ENCODE results near the gene METTL13. TPM values are rescaled to one million over a fixed set of nuclear protein-coding genes. Genes with fewer than 3 reads are reported as not detected.

METTL13 gene
- total RNA-seq, 1 donor from 2014 or later, result 22.0 TPM

DNA sequence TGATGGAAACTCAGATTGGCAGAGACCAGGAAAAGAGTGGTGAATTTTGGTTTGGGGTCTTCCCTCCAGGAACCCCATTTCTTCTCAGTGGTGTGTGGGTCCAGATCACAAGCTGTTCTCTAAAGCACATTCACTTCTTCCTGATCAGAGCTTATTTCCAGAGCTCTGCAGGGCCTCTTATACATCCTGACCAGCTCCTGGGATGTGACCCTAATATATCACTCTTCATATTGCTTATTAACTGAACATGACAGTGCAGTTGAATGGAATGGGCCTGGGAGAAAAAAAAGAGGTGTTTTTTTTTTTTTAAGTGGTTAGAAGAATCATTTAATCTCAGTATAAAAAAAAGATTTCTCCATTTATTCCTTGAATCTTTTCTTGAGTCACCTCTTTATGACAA is 30.2 kb downstream of the METTL13 start:
- TF ChIP-seq, protein P1, sequence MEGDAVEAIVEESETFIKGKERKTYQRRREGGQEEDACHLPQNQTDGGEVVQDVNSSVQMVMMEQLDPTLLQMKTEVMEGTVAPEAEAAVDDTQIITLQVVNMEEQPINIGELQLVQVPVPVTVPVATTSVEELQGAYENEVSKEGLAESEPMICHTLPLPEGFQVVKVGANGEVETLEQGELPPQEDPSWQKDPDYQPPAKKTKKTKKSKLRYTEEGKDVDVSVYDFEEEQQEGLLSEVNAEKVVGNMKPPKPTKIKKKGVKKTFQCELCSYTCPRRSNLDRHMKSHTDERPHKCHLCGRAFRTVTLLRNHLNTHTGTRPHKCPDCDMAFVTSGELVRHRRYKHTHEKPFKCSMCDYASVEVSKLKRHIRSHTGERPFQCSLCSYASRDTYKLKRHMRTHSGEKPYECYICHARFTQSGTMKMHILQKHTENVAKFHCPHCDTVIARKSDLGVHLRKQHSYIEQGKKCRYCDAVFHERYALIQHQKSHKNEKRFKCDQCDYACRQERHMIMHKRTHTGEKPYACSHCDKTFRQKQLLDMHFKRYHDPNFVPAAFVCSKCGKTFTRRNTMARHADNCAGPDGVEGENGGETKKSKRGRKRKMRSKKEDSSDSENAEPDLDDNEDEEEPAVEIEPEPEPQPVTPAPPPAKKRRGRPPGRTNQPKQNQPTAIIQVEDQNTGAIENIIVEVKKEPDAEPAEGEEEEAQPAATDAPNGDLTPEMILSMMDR (IDR thresholded peaks at IDR 0.05), result no peak
- no peak for DNase-seq (ENCODE audit: extremely low spot score, unreplicated experiment)
- H3K36me3 Mint-ChIP-seq (ENCODE audit: unreplicated experiment), result no peaks in the 10 kb centered on the region
- peaks cover under 1% of the 10 kb centered on the region for H3K27me3 Mint-ChIP-seq (ENCODE audit: unreplicated experiment)
- H3K27ac Mint-ChIP-seq (ENCODE audit: unreplicated experiment), result no peak overlapping the region
- no peaks in the 10 kb centered on the region for H3K9me3 Mint-ChIP-seq (ENCODE audit: unreplicated experiment)
- no peaks in the 10 kb centered on the region for H3K4me1 Mint-ChIP-seq (ENCODE audit: unreplicated experiment)
- H3K4me3 Mint-ChIP-seq (ENCODE audit: unreplicated experiment), result no peak overlapping the region

DNA sequence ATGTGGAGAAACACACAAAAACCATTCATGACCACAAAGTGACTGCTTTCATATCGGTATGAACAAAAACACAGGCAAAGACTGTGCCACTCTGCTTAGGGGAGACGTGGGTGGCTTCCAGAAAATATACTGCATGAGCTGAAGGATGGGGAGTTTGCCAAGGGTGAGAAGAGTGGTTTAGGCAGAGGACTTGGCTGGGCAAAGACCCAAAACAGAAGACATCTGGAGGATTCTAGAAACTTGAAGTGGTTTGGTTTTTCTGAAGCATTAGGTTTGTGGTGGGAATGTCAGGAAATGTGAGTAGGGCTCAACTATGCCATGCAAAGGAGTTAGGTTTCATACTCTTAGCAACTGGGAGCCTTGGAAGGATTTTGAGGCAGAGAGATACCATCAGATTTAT is 33.2 kb downstream of the METTL13 start:
- TF ChIP-seq, protein P1 (IDR thresholded peaks at IDR 0.05), result no peak
- Mint-ChIP-seq H3K27me3 (ENCODE audit: unreplicated experiment) (no peaks in the 10 kb centered on the region), H3K4me3 (ENCODE audit: unreplicated experiment) (no peak overlapping the region), H3K27ac (ENCODE audit: unreplicated experiment) (no peak overlapping the region), H3K9me3 (ENCODE audit: unreplicated experiment) (no peaks in the 10 kb centered on the region), H3K36me3 (ENCODE audit: unreplicated experiment) (no peaks in the 10 kb centered on the region), H3K4me1 (ENCODE audit: unreplicated experiment) (peaks cover 8% of the 10 kb centered on the region)
- no peak for DNase-seq (ENCODE audit: extremely low spot score, unreplicated experiment)

DNA sequence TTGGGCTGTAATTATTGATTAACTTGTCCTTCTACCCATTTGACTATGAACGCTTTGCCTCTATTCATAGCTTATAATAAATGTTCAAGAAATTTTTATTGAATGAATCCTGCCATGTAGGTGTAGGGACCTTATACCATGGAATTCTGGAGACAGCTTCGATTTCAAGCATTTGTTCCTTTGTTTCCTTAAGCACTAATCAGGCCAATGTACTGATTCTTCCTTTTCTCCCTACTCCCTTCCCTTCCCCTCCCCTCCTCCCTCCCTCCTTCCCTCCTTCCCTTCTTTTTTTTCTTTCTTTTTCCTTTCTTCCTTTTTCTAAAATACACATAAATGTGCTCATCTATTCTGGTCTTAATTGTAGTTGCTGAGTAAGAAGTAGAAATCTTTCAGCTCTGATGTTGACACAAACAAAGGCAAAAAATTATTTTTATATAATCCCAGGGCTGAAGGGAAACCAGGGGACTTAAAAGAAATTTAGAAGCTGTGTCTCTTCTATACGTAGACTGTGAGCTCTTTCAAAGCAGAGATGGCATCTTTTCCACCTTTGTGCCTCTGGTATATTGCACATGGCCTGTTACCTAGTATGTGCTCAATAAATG is 34.9 kb downstream of the METTL13 start:
- H3K9me3 Mint-ChIP-seq (ENCODE audit: unreplicated experiment), result no peaks in the 10 kb centered on the region
- H3K27me3 Mint-ChIP-seq (ENCODE audit: unreplicated experiment), result no peaks in the 10 kb centered on the region
- no peak for DNase-seq (ENCODE audit: extremely low spot score, unreplicated experiment)
- TF ChIP-seq, protein P1 (IDR thresholded peaks at IDR 0.05), result no peak
- H3K36me3 Mint-ChIP-seq (ENCODE audit: unreplicated experiment), result no peaks in the 10 kb centered on the region
- peaks cover 8% of the 10 kb centered on the region for H3K4me1 Mint-ChIP-seq (ENCODE audit: unreplicated experiment)
- H3K4me3 Mint-ChIP-seq (ENCODE audit: unreplicated experiment), result no peak overlapping the region
- no peak overlapping the region for H3K27ac Mint-ChIP-seq (ENCODE audit: unreplicated experiment)

DNA sequence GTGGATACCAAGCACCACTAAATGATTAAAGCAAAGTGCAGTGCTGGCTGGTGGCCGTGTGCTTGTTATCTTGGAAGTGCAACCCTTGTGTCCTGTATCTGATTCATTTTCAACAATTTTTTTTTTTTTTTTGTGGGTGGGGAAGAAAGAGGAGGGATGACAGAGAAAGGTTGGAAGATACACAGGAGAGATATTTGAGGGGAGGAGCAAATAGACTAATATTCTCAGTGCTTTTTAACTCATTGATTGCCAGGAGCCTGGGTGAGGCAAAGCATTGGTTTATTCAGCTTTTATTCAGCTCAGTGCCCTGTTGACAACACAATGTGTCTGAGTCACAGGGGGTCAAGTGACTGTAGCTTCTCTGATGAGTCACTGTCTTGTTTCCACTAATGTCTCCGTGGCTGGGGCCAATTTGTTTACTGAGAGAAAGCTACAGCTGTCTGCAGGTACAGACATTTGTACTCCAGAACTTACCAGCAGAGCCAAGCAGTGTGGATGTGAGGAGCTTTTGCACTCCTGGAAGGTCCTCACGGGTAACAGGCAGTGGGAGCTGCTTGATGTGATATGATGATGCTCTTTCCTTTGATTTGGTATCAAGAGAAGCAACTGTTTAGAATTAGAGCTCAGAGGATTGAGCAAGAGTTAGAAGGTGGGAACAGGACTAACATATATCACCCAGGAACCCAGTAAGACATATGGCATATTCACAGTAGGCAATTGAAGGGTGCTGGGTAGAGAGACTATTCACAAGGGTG is 36.2 kb downstream of the METTL13 start:
- Mint-ChIP-seq H3K27me3 (ENCODE audit: unreplicated experiment) (peaks cover 5% of the 10 kb centered on the region), H3K27ac (ENCODE audit: unreplicated experiment) (no peak overlapping the region), H3K9me3 (ENCODE audit: unreplicated experiment) (no peaks in the 10 kb centered on the region), H3K36me3 (ENCODE audit: unreplicated experiment) (no peaks in the 10 kb centered on the region), H3K4me1 (ENCODE audit: unreplicated experiment) (peaks cover 8% of the 10 kb centered on the region), H3K4me3 (ENCODE audit: unreplicated experiment) (no peak overlapping the region)
- no peak for DNase-seq (ENCODE audit: extremely low spot score, unreplicated experiment)
- TF ChIP-seq, protein P1 (IDR thresholded peaks at IDR 0.05), result no peak

DNA sequence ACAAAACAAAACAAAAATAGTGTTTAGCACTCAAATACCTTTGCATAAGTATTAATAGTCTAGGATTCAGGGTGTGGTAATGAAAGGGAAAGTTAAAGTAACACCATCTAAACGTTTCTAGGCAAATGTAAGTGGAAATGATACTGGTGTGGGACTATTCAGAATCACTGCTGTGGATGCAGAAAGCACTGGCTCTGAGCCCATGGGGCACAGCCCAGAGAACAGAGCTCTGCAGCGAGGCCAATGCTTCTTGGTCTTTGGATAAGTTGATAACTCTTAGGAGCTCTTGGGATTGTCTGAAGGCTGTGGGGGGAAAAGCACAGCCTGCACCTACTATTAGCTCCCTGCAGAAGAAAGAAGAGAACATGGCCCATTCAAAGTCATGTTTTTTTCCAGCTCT is 38.5 kb downstream of the METTL13 start:
- Mint-ChIP-seq H3K4me3 (ENCODE audit: unreplicated experiment) (no peak overlapping the region), H3K9me3 (ENCODE audit: unreplicated experiment) (no peaks in the 10 kb centered on the region), H3K36me3 (ENCODE audit: unreplicated experiment) (no peaks in the 10 kb centered on the region), H3K27ac (ENCODE audit: unreplicated experiment) (no peak overlapping the region), H3K4me1 (ENCODE audit: unreplicated experiment) (peaks cover 8% of the 10 kb centered on the region), H3K27me3 (ENCODE audit: unreplicated experiment) (peaks cover 6% of the 10 kb centered on the region)
- DNase-seq (ENCODE audit: extremely low spot score, unreplicated experiment), result no peak
- TF ChIP-seq, protein P1 (IDR thresholded peaks at IDR 0.05), result no peak

All from osteocyte (in vitro differentiated cells).